Activated naive CD4-positive, alpha-beta T cell treated with anti-CD3 and anti-CD28 coated beads, Interleukin-2, amount 50 U/mL, for 24 hours (primary cell): ENCODE data around the gene FBXO10.

Experiments used
- H3K27ac Mint-ChIP-seq: one replicate; pipeline ENCODE4 v1.8.0; 2021; ENCODE audit warnings: mild to moderate bottlenecking, mixed read lengths
- H3K27me3 Mint-ChIP-seq: one replicate; pipeline ENCODE4 v1.8.0; 2021; ENCODE audit warnings: mixed read lengths
- H3K36me3 Mint-ChIP-seq: one replicate; pipeline ENCODE4 v1.8.0; 2021; ENCODE audit warnings: mixed read lengths
- H3K4me1 Mint-ChIP-seq: one replicate; pipeline ENCODE4 v1.8.0; 2021; ENCODE audit warnings: mixed read lengths
- H3K4me3 Mint-ChIP-seq: one replicate; pipeline ENCODE4 v1.8.0; 2021; ENCODE audit warnings: mild to moderate bottlenecking, mixed read lengths
- H3K9me3 Mint-ChIP-seq: one replicate; pipeline ENCODE4 v1.8.0; 2021; ENCODE audit warnings: mixed read lengths

The FBXO10 gene

GRCh38 chr9:37566716-37567115, 9.5 kb downstream of the FBXO10 start:
- Mint-ChIP-seq H3K4me3 (no peak overlapping the region), H3K4me1 (no peaks in the 10 kb centered on the region), H3K36me3 (peaks cover 9% of the 10 kb centered on the region), H3K27me3 (no peaks in the 10 kb centered on the region), H3K27ac (no peak overlapping the region), H3K9me3 (peaks cover 6% of the 10 kb centered on the region)

- Mint-ChIP-seq H3K4me3 (no peak overlapping the region), H3K27ac (no peak overlapping the region), H3K36me3 (peaks cover 9% of the 10 kb centered on the region), H3K4me1 (no peaks in the 10 kb centered on the region), H3K27me3 (no peaks in the 10 kb centered on the region), H3K9me3 (peaks cover 6% of the 10 kb centered on the region)
Measured at GRCh38 chr9:37565661-37566618, 10.2 kb downstream of the FBXO10 start.

- Mint-ChIP-seq H3K4me3 (no peak overlapping the region), H3K27me3 (no peaks in the 10 kb centered on the region), H3K27ac (no peak overlapping the region), H3K9me3 (peaks cover 6% of the 10 kb centered on the region), H3K4me1 (no peaks in the 10 kb centered on the region), H3K36me3 (peaks cover 9% of the 10 kb centered on the region)
Measured at GRCh38 chr9:37564916-37565315, 11.3 kb downstream of the FBXO10 start.

DNA sequence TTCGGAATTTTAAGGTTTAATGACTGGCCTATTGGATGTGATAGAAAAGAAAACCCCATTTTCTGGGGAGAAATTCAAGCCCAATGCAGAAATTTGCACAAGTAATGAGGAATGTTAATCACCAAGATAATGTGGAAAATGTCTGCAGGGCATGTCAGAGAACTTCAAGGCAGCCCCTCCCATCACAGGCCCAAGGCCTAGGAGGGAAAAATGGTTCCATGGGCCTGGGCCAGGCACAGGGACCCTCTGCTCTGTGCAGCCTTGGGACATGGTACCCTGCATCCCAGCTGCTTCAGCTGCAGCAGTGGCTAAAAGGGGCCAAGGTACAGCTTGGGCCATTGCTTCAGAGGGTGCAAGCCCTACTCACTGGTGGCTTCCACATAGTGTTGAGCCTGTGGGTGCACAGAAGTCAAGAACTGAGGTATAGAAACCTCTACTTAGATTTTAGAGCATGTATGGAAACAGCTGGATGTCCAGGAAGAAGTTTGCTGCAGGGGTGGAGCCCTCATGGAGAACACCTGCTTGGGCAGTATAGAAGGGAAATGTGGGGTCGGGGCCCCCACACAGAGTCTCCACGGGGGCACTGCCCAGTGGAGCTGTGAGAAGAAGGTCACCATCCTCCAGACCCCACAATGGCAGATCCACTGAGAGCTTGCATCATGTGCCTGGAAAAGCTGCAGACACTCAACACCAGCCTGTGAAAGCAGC, 12.2 kb downstream of the FBXO10 start:
- no peaks in the 10 kb centered on the region for H3K27me3 Mint-ChIP-seq
- no peak overlapping the region for H3K27ac Mint-ChIP-seq

DNA sequence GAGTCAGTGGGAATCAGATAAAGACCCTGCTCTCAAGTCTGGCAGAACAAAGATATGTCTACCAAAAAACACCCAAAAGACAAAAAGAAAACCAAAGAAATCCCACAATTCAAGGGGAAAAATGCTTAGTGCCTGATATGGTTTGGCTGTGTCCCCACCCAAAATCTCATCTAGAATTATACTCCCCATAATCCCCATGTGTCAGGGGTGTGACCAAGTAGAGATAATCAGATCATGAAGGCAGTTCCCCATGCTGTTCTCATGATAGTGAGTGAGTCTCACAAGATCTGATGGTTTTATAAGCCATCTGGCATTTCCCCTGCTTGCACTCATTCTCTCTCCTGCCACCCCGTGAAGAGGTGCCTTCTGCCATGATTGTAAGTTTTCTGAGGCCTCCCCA, 13.4 kb downstream of the FBXO10 start:
- no peak overlapping the region for H3K4me3 Mint-ChIP-seq
- H3K27ac Mint-ChIP-seq = no peak overlapping the region
- H3K9me3 Mint-ChIP-seq = peaks cover 6% of the 10 kb centered on the region
- H3K27me3 Mint-ChIP-seq = no peaks in the 10 kb centered on the region
- H3K4me1 Mint-ChIP-seq = no peaks in the 10 kb centered on the region
- peaks cover 6% of the 10 kb centered on the region for H3K36me3 Mint-ChIP-seq

More for the DNA sequence above, 12.2 kb downstream of the FBXO10 start:
- Mint-ChIP-seq H3K9me3 (peaks cover 6% of the 10 kb centered on the region), H3K4me1 (no peaks in the 10 kb centered on the region), H3K4me3 (no peak overlapping the region), H3K36me3 (peaks cover 9% of the 10 kb centered on the region)

- no peaks in the 10 kb centered on the region for H3K27me3 Mint-ChIP-seq
- no peak overlapping the region for H3K27ac Mint-ChIP-seq
- no peaks in the 10 kb centered on the region for H3K4me1 Mint-ChIP-seq
- H3K36me3 Mint-ChIP-seq = peaks cover 6% of the 10 kb centered on the region
- no peak overlapping the region for H3K4me3 Mint-ChIP-seq
- H3K9me3 Mint-ChIP-seq = peaks cover 6% of the 10 kb centered on the region
Measured at GRCh38 chr9:37561682-37562081, 14.5 kb downstream of the FBXO10 start.

GRCh38 chr9:37559855-37560592, 16.2 kb downstream of the FBXO10 start:
- H3K27ac Mint-ChIP-seq = no peak overlapping the region
- peaks cover 6% of the 10 kb centered on the region for H3K9me3 Mint-ChIP-seq
- H3K4me3 Mint-ChIP-seq = no peak overlapping the region
- no peaks in the 10 kb centered on the region for H3K27me3 Mint-ChIP-seq
- peaks cover 6% of the 10 kb centered on the region for H3K36me3 Mint-ChIP-seq
- no peaks in the 10 kb centered on the region for H3K4me1 Mint-ChIP-seq

GRCh38 chr9:37559125-37559524, 17.1 kb downstream of the FBXO10 start:
- no peak overlapping the region for H3K4me3 Mint-ChIP-seq
- no peaks in the 10 kb centered on the region for H3K27me3 Mint-ChIP-seq
- H3K9me3 Mint-ChIP-seq = peaks cover 6% of the 10 kb centered on the region
- peaks cover 6% of the 10 kb centered on the region for H3K36me3 Mint-ChIP-seq
- H3K4me1 Mint-ChIP-seq = no peaks in the 10 kb centered on the region
- no peak overlapping the region for H3K27ac Mint-ChIP-seq

DNA sequence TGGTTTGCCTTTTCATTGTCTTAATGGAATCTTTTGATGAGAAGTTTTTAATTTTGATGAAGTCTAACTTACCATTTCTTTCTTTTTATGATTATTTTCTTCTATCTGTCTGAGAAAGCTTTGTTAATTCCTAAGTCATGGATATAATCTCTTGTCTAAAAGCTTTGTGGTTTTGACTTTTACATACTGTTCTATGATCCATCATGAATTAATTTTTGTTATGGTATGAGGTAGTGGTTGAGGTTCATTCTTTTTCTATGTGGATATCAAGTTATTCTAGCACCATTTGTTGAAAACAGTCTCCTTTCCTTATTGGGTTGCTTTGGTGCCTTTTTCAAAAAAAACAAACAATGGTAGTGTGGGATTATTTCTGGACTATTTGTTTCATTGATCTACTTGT, 20.4 kb downstream of the FBXO10 start:
- Mint-ChIP-seq H3K4me3 (no peak overlapping the region), H3K27ac (no peak overlapping the region), H3K4me1 (no peaks in the 10 kb centered on the region), H3K9me3 (no peaks in the 10 kb centered on the region), H3K36me3 (no peaks in the 10 kb centered on the region), H3K27me3 (no peaks in the 10 kb centered on the region)

- no peaks in the 10 kb centered on the region for H3K27me3 Mint-ChIP-seq
- H3K9me3 Mint-ChIP-seq = no peaks in the 10 kb centered on the region
- no peak overlapping the region for H3K4me3 Mint-ChIP-seq
- H3K27ac Mint-ChIP-seq = no peak overlapping the region
- no peaks in the 10 kb centered on the region for H3K4me1 Mint-ChIP-seq
- H3K36me3 Mint-ChIP-seq = no peaks in the 10 kb centered on the region
Measured at GRCh38 chr9:37554318-37554717, 21.9 kb downstream of the FBXO10 start.

- no peak overlapping the region for H3K4me3 Mint-ChIP-seq
- H3K27ac Mint-ChIP-seq = no peak overlapping the region
- H3K36me3 Mint-ChIP-seq = no peaks in the 10 kb centered on the region
- no peaks in the 10 kb centered on the region for H3K9me3 Mint-ChIP-seq
- H3K4me1 Mint-ChIP-seq = no peaks in the 10 kb centered on the region
- H3K27me3 Mint-ChIP-seq = no peaks in the 10 kb centered on the region
Measured at GRCh38 chr9:37551888-37552287, 24.3 kb downstream of the FBXO10 start.

- Mint-ChIP-seq H3K9me3 (no peaks in the 10 kb centered on the region), H3K4me1 (no peaks in the 10 kb centered on the region), H3K27ac (no peak overlapping the region), H3K4me3 (no peak overlapping the region), H3K27me3 (no peaks in the 10 kb centered on the region), H3K36me3 (no peaks in the 10 kb centered on the region)
Measured at GRCh38 chr9:37551468-37551867, 24.7 kb downstream of the FBXO10 start.

DNA sequence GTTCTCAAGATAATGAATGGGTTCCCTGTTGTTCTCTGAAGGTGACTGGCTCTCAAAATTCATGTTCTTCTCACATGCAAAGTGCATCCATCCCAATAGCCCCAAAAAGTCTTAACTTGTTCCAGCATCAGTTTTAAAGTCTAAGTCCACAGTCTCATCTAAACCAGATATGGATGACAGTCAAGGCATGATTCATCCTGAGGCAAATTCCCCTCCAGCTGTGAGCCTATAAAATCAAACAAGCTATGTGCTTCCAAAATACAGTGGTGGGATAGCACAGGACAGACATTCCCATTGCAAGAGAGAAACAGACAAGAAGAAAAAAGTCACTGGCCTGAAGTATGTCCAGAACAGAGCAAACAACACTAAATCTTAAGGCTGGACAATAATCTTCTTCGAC, 25.4 kb downstream of the FBXO10 start:
- Mint-ChIP-seq H3K9me3 (no peaks in the 10 kb centered on the region), H3K27ac (no peak overlapping the region), H3K4me1 (no peaks in the 10 kb centered on the region), H3K27me3 (no peaks in the 10 kb centered on the region), H3K36me3 (peaks cover 2% of the 10 kb centered on the region), H3K4me3 (no peak overlapping the region)

- Mint-ChIP-seq H3K4me3 (no peak overlapping the region), H3K27ac (no peak overlapping the region), H3K36me3 (peaks cover 2% of the 10 kb centered on the region), H3K9me3 (no peaks in the 10 kb centered on the region), H3K4me1 (no peaks in the 10 kb centered on the region), H3K27me3 (no peaks in the 10 kb centered on the region)
Measured at GRCh38 chr9:37549527-37549926, 26.7 kb downstream of the FBXO10 start.

DNA sequence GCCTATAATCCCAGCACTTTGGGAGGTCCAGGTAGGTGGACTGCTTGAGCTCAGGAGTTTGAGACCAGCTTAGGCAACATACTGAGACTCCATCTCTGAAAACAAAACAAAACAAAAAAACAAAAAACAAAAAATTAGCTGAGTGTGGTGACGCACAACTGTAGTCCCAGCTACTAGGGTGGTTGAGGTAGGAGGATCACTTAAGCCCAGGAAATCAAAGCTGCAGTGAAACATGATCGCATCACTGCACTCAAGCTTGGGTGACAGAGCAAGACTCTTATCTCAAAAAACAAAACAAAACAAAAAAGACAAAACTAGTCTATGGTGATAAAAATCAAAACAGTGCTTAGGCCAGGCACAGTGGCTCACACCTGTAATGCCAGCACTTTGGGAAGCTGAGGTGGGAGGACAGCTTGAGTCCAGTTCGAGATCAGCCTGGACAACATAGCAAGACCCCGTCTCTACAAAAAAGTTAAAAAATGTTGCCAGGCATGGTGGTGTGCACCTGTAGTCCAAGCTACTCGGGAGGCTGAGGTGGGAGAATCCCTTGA, 28.8 kb downstream of the FBXO10 start:
- no peaks in the 10 kb centered on the region for H3K4me1 Mint-ChIP-seq
- H3K4me3 Mint-ChIP-seq = no peak overlapping the region
- peaks cover 2% of the 10 kb centered on the region for H3K36me3 Mint-ChIP-seq
- no peaks in the 10 kb centered on the region for H3K27me3 Mint-ChIP-seq
- H3K27ac Mint-ChIP-seq = no peak overlapping the region
- H3K9me3 Mint-ChIP-seq = no peaks in the 10 kb centered on the region
